MG63 (cell line): ENCODE measurements around the gene TMEM219. TPM values are rescaled to one million over a fixed set of nuclear protein-coding genes. Genes with fewer than 3 reads are reported as not detected.

Source experiments
- DNase-seq: peaks from one replicate; pipeline ENCODE4 v3.0.0-alpha.2; 2020
- H3K27me3 ChIP-seq: fragments of 250-450 bp; sonication (Bioruptor Pico); 2 replicates; pipeline ENCODE4 v1.5.1; 2020; ENCODE audit warnings: mild to moderate bottlenecking, moderate library complexity
- H3K36me3 ChIP-seq: fragments of 250-450 bp; sonication (Bioruptor Pico); 2 replicates; pipeline ENCODE4 v1.5.1; 2020; ENCODE audit warnings: mild to moderate bottlenecking, moderate library complexity
- H3K4me3 ChIP-seq: fragments of 250-450 bp; sonication (Bioruptor Pico); 2 replicates; pipeline ENCODE4 v1.5.1; 2020; ENCODE audit warnings: mild to moderate bottlenecking, moderate library complexity
- H3K9me3 ChIP-seq: fragments of 250-450 bp; sonication (Bioruptor Pico); 2 replicates; pipeline ENCODE4 v1.5.1; 2020; ENCODE audit warnings: mild to moderate bottlenecking, moderate library complexity
- total RNA-seq: library from RNA; depleted of rRNA; stranded (reverse); fragments of >200 nt; shearing (Covaris generic); gene quantifications from 2 replicates; pipeline ENCODE4 v1.2.3, GENCODE V29; 2014; ENCODE audit warnings: low replicate concordance

TMEM219 gene
- total RNA-seq, 1 experiment from 2014 or later: 96.9 TPM

DNA sequence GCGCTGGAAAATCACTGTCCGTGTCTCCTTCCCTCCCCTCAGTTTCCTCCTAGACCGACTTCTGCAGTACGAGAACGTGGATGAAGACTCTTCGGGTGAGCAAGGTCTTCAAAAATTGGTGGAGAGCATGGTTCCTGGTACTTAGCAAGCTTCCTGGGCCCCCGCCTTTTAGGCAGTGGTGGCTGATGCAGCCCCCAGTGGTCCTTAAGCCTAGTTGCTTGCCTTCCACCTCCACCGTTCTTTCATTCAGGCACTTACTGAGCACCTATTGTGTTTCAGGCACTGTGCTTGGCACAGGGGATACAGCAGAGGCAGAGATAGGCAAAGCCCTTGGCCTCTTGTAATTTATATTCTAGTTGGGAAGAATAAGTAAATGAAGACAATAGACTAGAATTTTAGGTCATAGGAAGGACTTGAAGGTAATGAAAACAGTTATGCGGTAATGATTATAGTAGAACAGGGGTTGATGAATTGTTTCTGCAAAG lies 34.9 kb downstream of the TMEM219 start:
- DNase-seq: no peak
- no peaks in the 10 kb centered on the region for H3K27me3 ChIP-seq
- H3K4me3 ChIP-seq: peak overlapping the region; percentile 76
- H3K9me3 ChIP-seq: no peaks in the 10 kb centered on the region
- peaks cover 64% of the 10 kb centered on the region for H3K36me3 ChIP-seq

DNA sequence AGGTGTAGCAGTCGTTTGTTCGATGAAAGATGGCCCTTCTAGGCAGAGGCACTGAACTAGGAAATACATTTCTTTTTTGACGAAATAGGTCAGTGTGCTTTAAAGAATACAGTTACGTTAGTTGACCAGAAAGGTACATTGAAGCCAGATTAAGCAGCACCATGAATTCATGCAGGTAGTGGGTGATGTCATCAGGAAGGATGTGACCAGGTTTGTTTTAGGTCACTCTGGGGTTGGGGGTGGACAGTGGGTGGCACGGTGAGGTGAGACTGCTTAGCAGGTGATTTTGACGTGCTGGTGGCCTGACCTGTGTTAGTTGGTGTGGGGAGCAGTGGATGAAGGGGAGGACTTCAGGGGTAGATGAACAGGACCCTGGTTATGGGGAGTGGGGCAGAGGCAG lies 37.7 kb downstream of the TMEM219 start:
- Histone ChIP-seq H3K36me3 (peaks cover 43% of the 10 kb centered on the region), H3K9me3 (no peaks in the 10 kb centered on the region), H3K27me3 (no peaks in the 10 kb centered on the region), H3K4me3 (no peak overlapping the region)
- no peak for DNase-seq

DNA sequence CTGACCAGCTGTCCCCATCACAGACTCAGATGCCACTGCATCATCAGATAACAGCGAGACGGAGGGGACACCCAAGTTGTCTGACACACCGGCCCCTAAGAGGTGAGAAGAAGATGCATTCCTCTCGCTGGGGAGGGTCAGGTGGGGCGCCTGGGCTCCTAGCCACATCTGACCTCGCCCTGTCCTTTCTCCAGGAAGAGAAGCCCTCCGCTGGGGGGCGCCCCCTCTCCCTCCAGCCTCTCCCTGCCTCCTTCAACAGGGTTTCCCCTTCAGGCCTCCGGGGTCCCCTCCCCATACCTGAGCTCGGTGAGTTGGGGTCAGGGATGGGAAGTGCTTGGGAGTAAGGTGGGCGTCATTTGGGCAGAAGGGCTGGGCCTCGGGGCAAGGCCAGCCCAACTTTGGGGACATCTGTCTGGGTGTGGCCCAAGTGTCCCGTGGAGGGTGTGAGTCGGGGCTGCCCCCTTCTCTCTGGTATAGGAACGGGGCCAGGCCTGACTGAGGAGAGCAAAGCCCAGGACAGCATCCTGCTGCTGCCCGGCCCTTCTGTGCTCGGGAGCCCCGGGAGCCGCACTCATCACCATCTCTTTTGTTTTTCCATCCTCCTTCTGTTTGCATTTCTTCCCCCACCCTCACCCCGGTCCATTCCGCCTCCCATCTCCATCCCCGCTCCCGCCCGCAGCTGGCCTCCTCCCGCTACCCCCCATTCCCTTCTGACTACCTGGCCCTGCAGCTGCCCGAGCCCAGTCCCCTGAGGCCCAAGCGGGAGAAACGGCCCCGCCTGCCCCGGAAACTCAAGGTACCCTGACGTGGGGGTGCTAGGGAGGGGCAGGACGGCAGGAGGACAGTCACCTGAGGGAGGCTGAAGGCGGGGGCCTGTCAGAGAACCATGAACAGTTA lies 39.1 kb downstream of the TMEM219 start:
- Histone ChIP-seq H3K4me3 (no peak overlapping the region), H3K27me3 (no peaks in the 10 kb centered on the region), H3K9me3 (no peaks in the 10 kb centered on the region), H3K36me3 (peaks cover 46% of the 10 kb centered on the region)
- no peak for DNase-seq

DNA sequence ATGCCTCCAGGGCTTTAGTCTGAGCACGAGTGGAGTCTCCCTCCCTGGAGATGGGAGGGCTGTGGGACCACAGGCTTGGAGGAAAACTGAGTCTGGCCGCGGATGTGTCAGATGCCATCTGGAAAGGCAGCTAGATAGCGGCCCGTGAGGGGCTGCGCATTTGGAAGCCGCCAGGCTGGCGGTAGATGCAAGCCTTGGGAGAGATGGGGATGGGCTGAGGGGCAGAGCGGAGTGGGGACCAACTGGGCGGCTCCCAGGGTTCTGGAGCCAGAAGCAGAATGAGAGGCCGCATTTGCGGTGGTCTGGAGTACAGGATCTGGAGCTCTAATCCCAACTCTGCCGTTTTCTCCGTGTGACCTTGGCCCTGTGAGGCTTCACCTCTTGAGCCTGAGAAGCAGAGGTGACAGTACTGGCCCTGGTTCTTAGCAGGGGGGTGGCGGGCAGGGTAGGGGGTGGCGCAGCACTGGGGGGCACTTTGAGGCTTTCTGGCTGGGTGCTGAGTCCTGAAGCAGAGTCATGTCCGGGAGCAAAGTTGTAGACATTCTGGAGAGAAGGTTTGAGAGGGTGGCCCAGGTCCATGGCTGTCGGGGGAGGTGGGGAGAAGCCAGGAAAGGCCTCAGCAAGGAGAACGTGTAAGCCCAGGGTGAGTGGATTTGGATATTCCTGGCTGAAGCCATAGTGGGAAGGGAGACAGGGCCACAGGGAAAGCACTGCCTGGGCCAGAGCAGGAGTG lies 40.9 kb downstream of the TMEM219 start:
- Histone ChIP-seq H3K27me3 (no peaks in the 10 kb centered on the region), H3K36me3 (peaks cover 35% of the 10 kb centered on the region), H3K9me3 (no peaks in the 10 kb centered on the region), H3K4me3 (no peak overlapping the region)
- no peak for DNase-seq

DNA sequence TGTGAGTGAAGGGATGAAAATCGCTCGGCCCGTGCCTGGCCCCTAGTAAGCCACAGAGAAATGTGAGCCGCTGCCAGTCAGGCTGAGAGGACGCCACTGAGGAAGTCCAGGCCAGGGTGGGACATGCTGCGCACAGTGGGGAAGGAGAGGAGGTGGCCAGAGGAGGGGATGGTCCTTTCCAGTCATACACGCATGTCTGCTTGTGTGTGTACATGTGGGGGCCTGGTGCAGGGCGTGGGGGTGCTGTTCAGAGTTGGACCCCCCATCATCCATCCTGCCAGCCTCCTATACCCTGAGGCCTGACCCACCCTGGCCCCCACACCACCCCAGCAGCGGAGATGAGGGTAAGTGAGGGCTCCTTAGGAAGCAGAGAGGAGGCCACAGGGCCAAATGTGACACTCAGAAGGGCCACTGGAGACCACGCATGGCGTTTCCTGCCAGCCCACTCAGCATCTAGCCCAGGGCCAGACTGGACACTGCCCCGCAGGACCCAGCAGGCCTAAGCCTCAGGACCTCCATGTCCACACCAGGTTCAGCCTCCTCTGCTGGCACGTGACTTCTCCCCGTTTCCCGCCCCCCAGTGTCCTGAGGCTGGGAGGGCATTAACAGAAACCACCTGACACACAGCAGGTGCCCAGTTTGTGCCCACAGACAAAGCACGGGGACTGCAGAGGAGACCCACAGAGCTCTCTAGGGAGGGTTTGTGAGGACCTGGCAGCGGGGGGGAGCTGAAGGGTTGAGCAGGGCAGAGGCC lies 42.0 kb downstream of the TMEM219 start:
- Histone ChIP-seq H3K27me3 (no peaks in the 10 kb centered on the region), H3K36me3 (peaks cover 27% of the 10 kb centered on the region), H3K4me3 (no peak overlapping the region), H3K9me3 (no peaks in the 10 kb centered on the region)
- no peak for DNase-seq

DNA sequence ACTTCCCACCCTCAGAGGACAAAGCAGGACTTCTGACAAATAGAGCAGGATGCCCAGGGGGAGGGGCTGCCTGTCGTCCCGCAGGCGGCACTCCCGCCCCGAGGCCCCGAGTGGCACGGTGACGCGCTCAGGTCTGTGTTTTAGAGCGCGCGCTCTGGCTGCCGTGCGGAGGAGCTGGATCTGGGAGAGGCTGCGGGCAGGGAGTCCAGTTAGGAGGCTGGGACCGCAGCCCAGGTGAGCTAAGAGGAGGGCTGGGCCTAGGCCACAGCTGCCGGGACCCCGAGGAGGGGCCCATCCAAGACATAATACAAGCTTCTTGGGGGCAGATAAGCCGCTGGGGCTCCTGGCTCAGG lies 42.5 kb downstream of the TMEM219 start:
- peaks cover 23% of the 10 kb centered on the region for H3K36me3 ChIP-seq
- no peaks in the 10 kb centered on the region for H3K9me3 ChIP-seq
- no peak overlapping the region for H3K4me3 ChIP-seq
- no peak for DNase-seq
- no peaks in the 10 kb centered on the region for H3K27me3 ChIP-seq

DNA sequence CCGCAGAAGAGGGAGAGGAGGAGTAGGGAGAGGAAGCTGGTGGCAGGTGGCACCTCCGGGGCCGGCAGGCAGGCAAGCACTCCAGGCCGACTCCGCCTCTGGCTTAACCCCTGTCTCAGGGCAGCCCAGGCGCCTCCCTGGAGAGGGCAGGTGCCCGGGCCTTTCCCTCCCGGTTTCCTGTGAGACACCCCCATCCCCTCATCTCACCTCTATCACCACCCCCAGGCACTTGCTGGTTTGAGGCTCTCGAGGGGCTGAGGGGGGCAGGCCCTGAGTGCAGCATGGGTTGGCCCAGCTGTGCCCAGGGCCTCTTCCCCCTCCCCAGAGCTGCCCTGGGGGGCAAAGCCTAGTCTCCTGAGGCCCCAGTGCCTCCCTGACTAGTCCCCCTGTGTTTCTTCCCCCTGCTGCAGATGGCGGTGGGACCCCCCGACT lies 42.9 kb downstream of the TMEM219 start:
- Histone ChIP-seq H3K4me3 (no peak overlapping the region), H3K27me3 (no peaks in the 10 kb centered on the region), H3K36me3 (peaks cover 20% of the 10 kb centered on the region), H3K9me3 (no peaks in the 10 kb centered on the region)
- DNase-seq: no peak

DNA sequence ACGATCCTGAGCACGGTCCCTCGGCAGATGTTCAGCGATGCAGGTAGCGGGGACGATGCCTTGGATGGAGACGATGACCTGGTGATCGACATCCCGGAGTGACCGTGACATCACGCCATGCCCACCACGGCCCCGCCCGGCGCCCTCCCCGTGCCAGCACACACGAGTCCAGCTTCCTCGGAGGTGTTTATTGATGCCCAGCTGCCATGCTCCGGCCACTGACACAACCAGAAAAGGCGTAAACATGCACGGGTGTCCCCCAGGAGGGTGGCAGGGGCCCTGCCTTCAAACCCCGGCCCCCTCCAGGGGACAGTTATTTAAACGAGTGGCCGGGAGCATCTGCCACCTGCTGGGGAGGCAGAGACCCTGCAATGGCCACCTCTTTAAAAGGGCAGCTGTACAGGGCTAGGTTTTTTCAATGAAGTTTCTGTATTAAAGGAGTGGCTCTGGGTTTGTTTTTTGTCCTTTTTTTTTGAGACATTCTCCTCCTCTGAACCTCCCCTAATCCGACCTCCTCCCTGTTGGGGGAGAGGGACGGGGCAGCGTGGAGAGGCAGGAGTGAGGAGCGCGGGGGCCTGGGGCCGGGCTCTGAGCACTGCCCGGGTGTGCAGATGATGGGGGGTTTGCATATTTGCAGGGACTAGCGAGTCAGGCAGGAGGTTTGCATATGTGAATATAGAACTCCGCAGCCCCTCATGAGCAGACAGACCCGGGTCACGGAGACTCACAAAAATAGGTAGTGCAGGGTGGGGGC lies 43.6 kb downstream of the TMEM219 start:
- no peak for DNase-seq
- Histone ChIP-seq H3K9me3 (no peaks in the 10 kb centered on the region), H3K36me3 (peaks cover 19% of the 10 kb centered on the region), H3K4me3 (no peak overlapping the region), H3K27me3 (no peaks in the 10 kb centered on the region)

DNA sequence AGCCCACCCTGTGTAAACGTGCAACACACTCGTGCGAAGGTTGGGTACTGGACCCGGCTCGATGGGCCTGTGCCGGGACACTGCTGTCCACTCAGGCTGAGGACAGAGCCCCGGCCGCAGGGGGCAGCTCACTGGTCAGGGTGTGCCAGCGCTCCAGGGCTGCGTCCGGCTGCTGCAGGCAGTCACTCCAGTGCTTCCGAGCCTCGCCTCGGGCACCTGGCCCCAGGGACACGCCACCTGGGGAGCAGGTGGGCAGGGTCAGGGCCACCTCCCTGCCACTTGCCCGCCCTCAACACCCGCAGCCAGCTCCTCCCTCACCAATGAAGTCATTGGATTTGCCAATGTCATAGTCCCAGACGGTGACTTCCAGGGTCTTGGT lies 44.2 kb downstream of the TMEM219 start:
- H3K36me3 ChIP-seq: peaks cover 15% of the 10 kb centered on the region
- H3K9me3 ChIP-seq: no peaks in the 10 kb centered on the region
- H3K4me3 ChIP-seq: no peak overlapping the region
- no peak for DNase-seq
- no peaks in the 10 kb centered on the region for H3K27me3 ChIP-seq

DNA sequence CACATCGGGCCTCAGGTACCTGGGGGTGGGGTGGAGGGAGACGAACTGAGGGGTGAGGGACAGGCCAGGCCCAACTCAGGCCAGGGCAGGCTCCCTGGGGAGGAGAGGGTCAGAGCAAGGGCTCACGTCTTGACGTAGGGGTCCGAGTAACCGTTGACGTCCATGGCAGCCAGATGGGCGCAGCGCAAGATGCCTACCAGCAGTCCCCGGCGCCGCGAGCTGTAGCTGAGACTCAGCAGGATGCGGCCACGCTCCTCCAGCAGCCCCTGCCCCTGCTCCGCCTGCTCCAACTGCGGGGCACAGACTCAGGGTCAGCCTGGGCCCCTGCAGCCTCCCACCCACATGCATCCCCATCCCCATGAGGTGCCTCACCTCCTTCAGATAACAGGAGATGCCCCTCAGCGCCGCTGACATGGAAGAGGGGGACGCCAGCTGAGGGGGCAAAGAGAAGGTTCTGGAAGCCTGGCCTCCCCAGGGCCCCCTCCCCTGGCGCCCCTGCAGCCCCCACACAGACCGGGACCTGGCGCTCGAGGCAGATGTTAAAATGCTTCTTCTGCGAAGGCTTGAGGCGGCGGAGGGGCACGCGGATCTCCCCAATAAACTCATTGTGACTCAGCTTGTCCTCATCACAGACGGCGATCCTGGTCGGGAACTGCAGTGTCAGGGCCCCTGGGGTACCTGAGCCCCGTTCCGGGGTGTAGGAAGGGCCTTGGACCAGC lies 44.9 kb downstream of the TMEM219 start:
- H3K36me3 ChIP-seq: peaks cover 12% of the 10 kb centered on the region
- H3K27me3 ChIP-seq: no peaks in the 10 kb centered on the region
- no peaks in the 10 kb centered on the region for H3K9me3 ChIP-seq
- H3K4me3 ChIP-seq: no peak overlapping the region
- no peak for DNase-seq

DNA sequence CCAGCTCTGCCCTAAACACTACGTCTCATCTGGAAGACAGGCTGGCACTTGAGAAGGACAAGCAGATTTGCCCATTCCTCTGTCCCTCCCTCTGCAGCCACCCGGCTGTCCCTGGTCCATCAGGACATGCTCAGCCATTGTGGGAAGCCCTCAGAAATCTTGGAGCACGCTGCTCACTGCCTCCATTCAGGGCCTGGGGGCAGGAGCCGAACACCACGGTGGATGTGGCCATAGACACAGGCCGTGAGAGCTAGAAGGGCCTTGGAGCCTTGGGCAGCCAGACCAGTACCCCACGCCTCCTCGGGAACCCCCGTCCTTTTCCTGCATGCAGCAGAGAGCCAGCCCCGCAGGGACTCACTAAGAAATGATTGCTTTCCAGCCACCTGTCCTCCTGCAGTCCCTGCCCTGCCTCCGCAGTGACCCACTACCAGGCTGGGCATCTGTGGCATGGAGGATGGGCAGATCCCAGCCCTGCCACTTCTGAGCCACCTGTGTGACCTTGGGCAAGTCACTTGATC lies 45.6 kb downstream of the TMEM219 start:
- Histone ChIP-seq H3K4me3 (no peak overlapping the region), H3K9me3 (no peaks in the 10 kb centered on the region), H3K36me3 (peaks cover 12% of the 10 kb centered on the region), H3K27me3 (no peaks in the 10 kb centered on the region)
- no peak for DNase-seq

DNA sequence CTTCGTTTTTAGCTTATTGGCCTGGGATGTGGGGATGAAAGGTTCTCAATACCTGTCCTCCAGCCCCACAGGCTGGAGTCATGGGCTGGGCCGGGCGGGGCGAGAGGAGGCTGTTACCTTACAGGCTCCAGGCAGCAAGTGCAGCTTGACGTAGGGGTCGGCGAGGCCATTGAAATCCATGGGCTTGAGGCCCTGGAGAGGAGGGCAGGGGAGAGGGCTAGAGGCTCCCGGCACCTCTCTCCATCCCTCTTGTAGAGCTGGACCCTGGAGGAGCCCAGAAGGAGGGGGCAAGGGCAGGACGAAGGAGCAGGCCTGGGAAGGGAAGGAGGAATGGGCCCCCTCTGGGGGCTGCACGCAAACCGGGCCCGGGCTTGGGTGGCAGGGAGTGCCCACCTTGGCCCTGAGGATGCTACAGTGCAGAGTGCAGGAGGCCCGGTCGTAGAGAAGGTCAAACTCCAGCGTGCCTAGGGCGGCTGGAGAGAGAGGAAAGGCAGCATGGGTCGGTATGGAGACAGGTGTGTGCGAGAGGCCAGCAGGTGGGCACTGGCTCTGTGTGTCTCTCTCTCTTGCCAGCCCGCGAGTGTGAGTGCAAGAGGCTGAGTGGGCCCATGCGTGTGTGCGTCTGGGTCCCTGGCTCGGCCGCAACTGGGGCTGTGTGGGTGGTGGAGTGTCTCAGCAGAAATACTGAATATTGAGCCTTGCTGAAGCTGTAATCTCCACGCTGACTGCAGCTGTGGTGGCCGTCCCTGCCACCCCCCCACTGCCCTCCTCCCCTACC lies 47.4 kb downstream of the TMEM219 start:
- Histone ChIP-seq H3K27me3 (no peaks in the 10 kb centered on the region), H3K9me3 (no peaks in the 10 kb centered on the region), H3K36me3 (peaks cover 12% of the 10 kb centered on the region), H3K4me3 (no peak overlapping the region)
- DNase-seq: no peak

DNA sequence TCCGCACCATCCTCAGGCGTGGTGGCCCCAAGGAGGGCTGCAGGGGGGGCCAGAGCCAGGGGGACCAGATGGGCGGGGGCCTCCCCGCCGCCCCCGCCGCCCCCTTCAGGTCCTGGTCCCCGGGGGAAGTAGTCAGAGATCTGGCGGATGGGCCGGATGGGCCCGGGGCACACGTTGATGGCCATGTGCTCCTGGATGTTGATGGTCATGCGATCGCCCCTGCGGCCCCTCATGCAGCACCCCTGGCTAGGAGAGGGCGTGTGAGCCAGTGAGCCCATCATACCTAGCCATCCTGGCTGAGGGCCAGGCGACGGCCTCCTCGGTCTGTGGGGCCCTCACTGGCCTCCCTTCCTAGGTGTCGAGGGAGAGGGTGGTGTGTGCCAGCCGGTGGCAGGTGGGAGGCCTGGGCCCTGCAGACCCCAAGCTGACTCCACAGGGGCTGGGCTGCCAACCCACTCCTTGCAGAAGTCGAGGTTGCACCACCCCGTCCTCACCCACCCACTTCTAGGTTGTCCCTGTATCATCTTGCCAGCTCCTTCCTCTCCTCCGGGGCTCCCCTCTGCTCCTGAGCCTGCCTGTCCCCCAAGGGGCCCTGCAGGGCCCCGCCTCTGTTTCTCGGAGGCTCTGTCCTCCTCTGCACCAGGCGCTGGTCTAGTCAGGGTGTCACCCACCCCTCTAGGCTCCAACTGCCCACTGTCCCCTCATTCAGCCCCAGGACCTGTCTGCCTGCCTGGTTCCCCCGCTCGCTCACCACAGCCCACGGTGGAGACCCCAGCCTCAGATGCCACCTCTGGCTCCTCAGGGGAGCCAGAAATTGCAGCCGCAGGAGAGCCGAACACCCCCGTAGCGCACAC lies 48.3 kb downstream of the TMEM219 start:
- DNase-seq: no peak
- Histone ChIP-seq H3K4me3 (peak overlapping the region; percentile 43), H3K36me3 (peaks cover 8% of the 10 kb centered on the region), H3K27me3 (no peaks in the 10 kb centered on the region), H3K9me3 (no peaks in the 10 kb centered on the region)
